K562 (cell line): ENCODE measurements around the gene C17orf75. TPM values are rescaled to one million over a fixed set of nuclear protein-coding genes. Genes with fewer than 3 reads are reported as not detected.

Experiments used
- ATAC-seq: fragments of 200-7000 bp; cut with Tn5 transposase; 3 replicates; pipeline ENCODE4 v1.9.1; 2020; ENCODE audit warnings: moderate library complexity
- BruUV-seq: library from RNA; stranded (reverse); fragments of 400-500 nt; replicated peaks from 2 replicates; lab custom pipeline; 2021; lab: Mats Ljungman, UMichigan
- CTCF ChIA-PET: fragments of 300-600 bp; formaldehyde crosslinking; extraction: SDS; loops from one replicate; lab custom pipeline; 2021; ENCODE audit warnings: low intra/inter-chr PET ratio; lab: Yijun Ruan, JAX
- POLR2A ChIA-PET: fragments of 300-600, 350-650 bp; sonication (Branson Sonifier 250); formaldehyde crosslinking; extraction: SDS; loops from one replicate; lab custom pipeline; 2021; ENCODE audit warnings: antibody characterized with exemption, inconsistent platforms; lab: Yijun Ruan, JAX
- DNase-seq, 4 experiments: peaks; one replicate each; pipeline versions ENCODE4 v3.0.0 to v3.0.0-alpha.2; 2011 to 2018; ENCODE audit warnings: low spot score in 3 of 4, mixed read lengths in 3 of 4; ENCODE audit errors: extremely low read depth in 1 of 4
- FAIRE-seq: peaks from 2 replicates; lab custom pipeline; 2011; peaks lifted over from hg19 to GRCh38; lab: Jason Lieb, UNC
- H2AFZ ChIP-seq: 2 replicates; pipeline ENCODE4 v1.6.0; 2011; ENCODE audit warnings: low read depth, low read length, control low read depth, inconsistent platforms
- H3K27ac ChIP-seq: fragments of 200-600 bp; 3 replicates; pipeline ENCODE4 v1.8.0; 2011; ENCODE audit warnings: low read depth, mild to moderate bottlenecking, control low read depth, inconsistent platforms, low read length, moderate library complexity, mixed read lengths; ENCODE audit errors: extremely low read depth
- H3K27me3 ChIP-seq, 2 experiments: fragments of 300-600 bp in 1 of 2; 2 replicates in 1 of 2; 3 replicates in 1 of 2; pipeline versions ENCODE4 v1.6.0 to v1.8.0; 2011; ENCODE audit warnings: inconsistent platforms in 2 of 2, low read length in 2 of 2, mild to moderate bottlenecking in 1 of 2, mixed read lengths in 1 of 2, moderate library complexity in 1 of 2; ENCODE audit not compliant: control insufficient read depth in 2 of 2, insufficient read depth in 2 of 2
- H3K36me3 ChIP-seq: fragments of 300-600 bp; 3 replicates; pipeline ENCODE4 v1.8.0; 2011; ENCODE audit warnings: mild to moderate bottlenecking, low read length, inconsistent platforms; ENCODE audit not compliant: control insufficient read depth, insufficient read depth
- H3K4me1 ChIP-seq, 2 experiments: fragments of 200-600 bp in 1 of 2; replicated peaks in 1 of 2; 2 replicates in 1 of 2; 3 replicates in 1 of 2; pipeline versions ENCODE4 v1.5.1 to v1.8.0; 2011; ENCODE audit warnings: inconsistent platforms in 2 of 2, low read length in 2 of 2, mild to moderate bottlenecking in 1 of 2, mixed read lengths in 1 of 2, moderate library complexity in 1 of 2; ENCODE audit not compliant: control insufficient read depth in 2 of 2, insufficient read depth in 2 of 2
- H3K4me2 ChIP-seq: 2 replicates; pipeline ENCODE4 v1.6.1; 2011; ENCODE audit warnings: low read length, control low read depth, inconsistent platforms, mixed read lengths; ENCODE audit not compliant: insufficient read depth
- H3K4me3 ChIP-seq: fragments of 200-600 bp; sonication (generic), shearing (Covaris generic); 2 replicates; pipeline ENCODE4 v1.5.1; 2016; ENCODE audit warnings: control low read depth, inconsistent platforms
- H3K79me2 ChIP-seq: fragments of 200-600 bp; 3 replicates; pipeline ENCODE4 v1.8.0; 2011; ENCODE audit warnings: low read length, inconsistent platforms; ENCODE audit not compliant: control insufficient read depth, insufficient read depth
- H3K9ac ChIP-seq, 2 experiments: 2 replicates each; pipeline versions ENCODE4 v1.6.0 to v1.6.1; 2011; ENCODE audit warnings: low read depth in 2 of 2, low read length in 2 of 2, control low read depth in 1 of 2, inconsistent platforms in 1 of 2, mild to moderate bottlenecking in 1 of 2, mixed read lengths in 1 of 2; ENCODE audit not compliant: insufficient read depth in 1 of 2
- H3K9me1 ChIP-seq: one replicate; pipeline ENCODE4 v1.6.0; 2011; ENCODE audit warnings: inconsistent platforms, mild to moderate bottlenecking, low read length, moderate library complexity; ENCODE audit not compliant: control insufficient read depth, insufficient read depth
- H3K9me3 ChIP-seq: replicated peaks from 2 replicates; pipeline ENCODE4 v1.5.1; 2011; ENCODE audit warnings: low read depth, low read length, inconsistent platforms; ENCODE audit not compliant: control insufficient read depth, insufficient read depth
- H4K20me1 ChIP-seq: replicated peaks from 2 replicates; pipeline ENCODE4 v1.6.1; 2011; ENCODE audit warnings: low read length, inconsistent platforms, mixed read lengths; ENCODE audit not compliant: control insufficient read depth, insufficient read depth
- CEBPB ChIP-seq: fragments of 450-650 bp; IDR thresholded peaks from 2 replicates; pipeline ENCODE4 v1.6.1; 2016; ENCODE audit warnings: missing genetic modification characterization, missing compliant biosample characterization
- CHCHD3 ChIP-seq: fragments of 250-450 bp; sonication (Bioruptor Pico); IDR thresholded peaks from 2 replicates; pipeline ENCODE4 v2.1.2; 2022; ENCODE audit warnings: mild to moderate bottlenecking
- DACH1 ChIP-seq: fragments of 450-650 bp; IDR thresholded peaks from 2 replicates; pipeline ENCODE4 v1.6.1; 2018; ENCODE audit not compliant: partially characterized antibody
- MCM5 ChIP-seq: fragments of 450-650 bp; IDR thresholded peaks from 2 replicates; pipeline ENCODE4 v1.6.1; 2016; ENCODE audit warnings: low read depth
- POLR2A ChIP-seq: fragments of 450-650 bp; conservative IDR thresholded peaks from 2 replicates; pipeline ENCODE4 v1.6.1; 2016
- POLR2AphosphoS2 ChIP-seq: IDR thresholded peaks from 2 replicates; pipeline ENCODE4 v1.6.1; 2012; ENCODE audit warnings: low read length, improper control_type of control experiment
- POLR2B ChIP-seq: fragments of 450-650 bp; IDR thresholded peaks from 2 replicates; pipeline ENCODE4 v1.6.1; 2018; ENCODE audit warnings: low read depth; ENCODE audit not compliant: partially characterized antibody
- RAD21 ChIP-seq, 2 experiments: fragments of 250-450 bp in 1 of 2; fragments of 450-650 bp in 1 of 2; sonication (Bioruptor Pico) in 1 of 2; formaldehyde crosslinking in 1 of 2; IDR thresholded peaks in 1 of 2; conservative IDR thresholded peaks in 1 of 2; 2 replicates each; pipeline versions ENCODE4 v1.4.0 to v1.8.0; 2020 to 2022; ENCODE audit warnings: mild to moderate bottlenecking in 2 of 2, moderate library complexity in 1 of 2
- SUPT5H ChIP-seq: fragments of 450-650 bp; IDR thresholded peaks from 2 replicates; pipeline ENCODE4 v1.6.1; 2016
- THRAP3 ChIP-seq: fragments of 450-650 bp; IDR thresholded peaks from 2 replicates; pipeline ENCODE4 v1.6.1; 2016; ENCODE audit warnings: mild to moderate bottlenecking, inconsistent platforms, borderline replicate concordance
- ZKSCAN3 ChIP-seq: fragments of 250-450 bp; sonication (Bioruptor Pico); IDR thresholded peaks from 2 replicates; pipeline ENCODE4 v1.4.0; 2020
- ZNF583 ChIP-seq: fragments of 250-450 bp; sonication (Bioruptor Pico); IDR thresholded peaks from 2 replicates; pipeline ENCODE4 v1.4.0; 2020
- WGBS: fragments of 100-300 bp; shearing (Covaris generic); methylation state at CpG from one replicate; pipeline ENCODE4 v1.1.6; 2016; ENCODE audit warnings: low coverage, mixed read lengths; ENCODE audit not compliant: insufficient coverage; ENCODE audit errors: missing lambda C conversion rate; 5-methylcytosine and 5-hydroxymethylcytosine counted together
- in situ Hi-C: fragments of 300-500 bp; cut with MboI; formaldehyde crosslinking; loops from 4 replicates; pipeline ENCODE4 v1.15.0; 2018; ENCODE audit warnings: inconsistent platforms, mixed read lengths
- intact Hi-C: fragments of 100-400 bp; cut with micrococcal nuclease; formaldehyde crosslinking; loops from 2 replicates; pipeline ENCODE4 v1.14.2; 2022
- polyA plus RNA-seq, 8 experiments: library from polyadenylated mRNA; depleted of rRNA in 4 of 8; stranded (reverse) in 5 of 8; unstranded in 3 of 8; fragments of >200 nt; fragmentation: Nextera tagmentation in 2 of 8; fragmentation: Illumina TruSeq in 1 of 8; extraction: Ambion mirVana in 2 of 8; extraction: Trizol in 1 of 8; gene quantifications; 2 replicates each; pipeline versions ENCODE4 v1.2.1 to v1.2.3, GENCODE V29; 2011 to 2014; ENCODE audit warnings: inconsistent platforms in 1 of 8, missing spikeins in 1 of 8
- total RNA-seq, 7 experiments: library from RNA; depleted of rRNA in 6 of 7; stranded (reverse); fragments of >200 nt in 6 of 7; fragmentation: Illumina TruSeq in 2 of 7; extraction: Trizol in 2 of 7; gene quantifications; 2 replicates each; pipeline versions ENCODE4 v1.2.1 to v1.2.3, GENCODE V29; 2011 to 2021; ENCODE audit warnings: low replicate concordance in 1 of 7
- TF ChIP-seq, protein P1 (sequence below): fragments of 250-450 bp; sonication (Bioruptor Pico); IDR thresholded peaks from 2 replicates; pipeline ENCODE4 v1.5.1; 2021; ENCODE audit warnings: mild to moderate bottlenecking

C17orf75 gene
- total and polyA plus RNA-seq, 9 of the 15 experiments (the other 6 are each of a cell fraction or from before 2014, with no cell fraction given), result 15.5 to 55.7 (median 18.5) TPM

DNA sequence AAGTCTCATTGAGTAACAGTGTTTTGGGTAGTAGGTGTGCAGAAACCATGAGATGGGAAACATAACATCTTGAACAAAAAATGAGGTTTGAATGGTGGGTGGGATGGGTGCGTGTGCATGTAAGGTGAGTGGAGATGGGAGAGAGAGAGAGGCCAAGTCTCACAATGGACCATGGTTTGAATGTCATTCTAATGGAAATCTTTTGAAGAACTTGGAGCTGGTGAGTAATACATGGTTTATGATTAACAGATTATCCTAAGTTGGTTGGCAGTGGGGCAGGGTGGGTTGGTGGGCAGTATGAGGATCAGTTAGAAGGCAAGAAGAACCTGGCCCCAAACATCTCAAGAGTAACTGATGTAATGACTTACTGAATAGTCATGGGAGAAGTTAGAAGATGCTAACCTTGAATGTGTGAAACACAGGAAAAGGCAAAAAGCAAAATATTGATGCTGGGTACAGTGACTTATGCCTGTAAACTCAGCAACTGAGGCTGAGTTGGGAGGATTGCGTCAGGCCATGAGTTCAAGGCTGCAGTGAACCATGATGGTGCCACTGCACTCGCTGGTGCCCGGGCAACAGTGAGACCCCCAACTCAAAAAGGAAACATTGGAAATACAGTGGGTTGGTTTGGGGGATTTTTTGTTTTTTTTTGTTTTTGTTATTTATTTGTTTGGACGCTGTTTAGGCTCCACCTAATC is 40.7 kb upstream of the C17orf75 start:
- Histone ChIP-seq H4K20me1 (no peaks in the 10 kb centered on the region), H3K79me2 (no peaks in the 10 kb centered on the region), H2AFZ (no peak overlapping the region), H3K27me3 (no peaks in the 10 kb centered on the region), H3K9me3 (no peaks in the 10 kb centered on the region), H3K36me3 (peaks cover 47% of the 10 kb centered on the region), H3K27ac (no peak overlapping the region), H3K4me2 (no peak overlapping the region), H3K9me1 (no peaks in the 10 kb centered on the region), H3K9ac (no peak overlapping the region), H3K4me1 (no peaks in the 10 kb centered on the region), H3K4me3 (no peak overlapping the region)
- no peak for FAIRE-seq
- ChIA-PET POLR2A (interaction anchor here (0.6 to 0.7 kb wide), 2 partner anchors 34 to 43 kb away, joined by 3 to 4 read pairs; no protein-coding TSS in a partner anchor), CTCF (no interaction called here)
- no peak for DNase-seq
- intact Hi-C loops (no loop called here), in situ Hi-C loops (no loop called here)
- BruUV-seq, result TSS peak; percentile 3
- 90% methylated on average over 5 of the region's 5 CpGs for WGBS
- TF ChIP-seq DACH1, result no peak
- peak; percentile 49 for TF ChIP-seq POLR2A
- TF ChIP-seq, protein P1, sequence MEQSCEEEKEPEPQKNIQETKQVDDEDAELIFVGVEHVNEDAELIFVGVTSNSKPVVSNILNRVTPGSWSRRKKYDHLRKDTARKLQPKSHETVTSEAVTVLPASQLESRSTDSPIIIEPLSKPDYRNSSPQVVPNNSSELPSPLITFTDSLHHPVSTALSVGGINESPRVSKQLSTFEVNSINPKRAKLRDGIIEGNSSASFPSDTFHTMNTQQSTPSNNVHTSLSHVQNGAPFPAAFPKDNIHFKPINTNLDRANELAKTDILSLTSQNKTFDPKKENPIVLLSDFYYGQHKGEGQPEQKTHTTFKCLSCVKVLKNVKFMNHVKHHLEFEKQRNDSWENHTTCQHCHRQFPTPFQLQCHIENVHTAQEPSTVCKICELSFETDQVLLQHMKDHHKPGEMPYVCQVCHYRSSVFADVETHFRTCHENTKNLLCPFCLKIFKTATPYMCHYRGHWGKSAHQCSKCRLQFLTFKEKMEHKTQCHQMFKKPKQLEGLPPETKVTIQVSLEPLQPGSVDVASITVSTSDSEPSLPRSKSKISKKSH (CRISPR knock-in tag), result no peak
- 0 out of 2 replicates have a peak, but pooled peaks have one; percentile 9 for TF ChIP-seq CHCHD3 (CRISPR knock-in tag)
- peak; percentile 38 for TF ChIP-seq SUPT5H
- peak; percentile 43 for TF ChIP-seq POLR2B
- TF ChIP-seq THRAP3, result no peak
- TF ChIP-seq RAD21 (CRISPR knock-in tag; conservative IDR thresholded peaks at IDR 0.05 in 1 of 2, IDR thresholded peaks at IDR 0.05 in 1 of 2), result no peak
- TF ChIP-seq MCM5, result no peak
- TF ChIP-seq POLR2AphosphoS2, result peak; percentile 20; the same call in 1 of the 2 replicates
- no peak for TF ChIP-seq ZKSCAN3
- peak; percentile 40; the same call in 1 of the 2 replicates for TF ChIP-seq CEBPB
- no peak for TF ChIP-seq ZNF583
- ATAC-seq, result peak; percentile 16
